Peyer's patch (tissue), 4 donors: ENCODE measurements around the gene CD96.

Source experiments
- POLR2A ChIP-seq, 2 donors: fragments of 450-650 bp; IDR thresholded peaks; one replicate each; pipeline ENCODE4 v1.5.1; 2017; ENCODE audit warnings: antibody characterized with exemption in 2 of 2, mild to moderate bottlenecking in 2 of 2, moderate library complexity in 2 of 2
- TF ChIP-seq, protein P1 (sequence below), 6 experiments: fragments of 450-650 bp in 4 of 6; fragments of 200-600 bp in 2 of 6; sonication (generic) in 1 of 6; IDR thresholded peaks; one replicate each; pipeline ENCODE4 v1.5.1; 2017 to 2019; ENCODE audit warnings: antibody characterized with exemption in 6 of 6, mild to moderate bottlenecking in 3 of 6, moderate library complexity in 1 of 6

DNA sequence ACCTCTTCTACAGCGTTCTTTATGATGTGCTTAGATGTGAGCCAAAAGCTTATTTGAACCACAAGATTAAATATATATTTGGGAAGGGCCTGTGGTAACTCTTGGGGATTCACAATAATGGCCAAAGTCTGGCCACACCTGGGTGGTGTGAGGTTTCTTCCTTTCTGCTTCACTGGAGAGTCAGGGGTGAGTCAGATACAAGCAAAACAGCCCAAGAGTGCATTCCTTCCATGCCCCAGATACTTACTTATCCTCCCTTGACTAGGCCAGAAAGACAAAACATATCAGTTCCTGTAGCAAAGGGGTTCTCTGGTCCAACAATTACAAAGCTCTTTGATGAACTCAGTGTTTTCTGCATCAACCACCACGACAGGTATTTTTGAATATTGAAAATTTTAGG, 52.2 kb downstream of the CD96 start:
- TF ChIP-seq, protein P1, sequence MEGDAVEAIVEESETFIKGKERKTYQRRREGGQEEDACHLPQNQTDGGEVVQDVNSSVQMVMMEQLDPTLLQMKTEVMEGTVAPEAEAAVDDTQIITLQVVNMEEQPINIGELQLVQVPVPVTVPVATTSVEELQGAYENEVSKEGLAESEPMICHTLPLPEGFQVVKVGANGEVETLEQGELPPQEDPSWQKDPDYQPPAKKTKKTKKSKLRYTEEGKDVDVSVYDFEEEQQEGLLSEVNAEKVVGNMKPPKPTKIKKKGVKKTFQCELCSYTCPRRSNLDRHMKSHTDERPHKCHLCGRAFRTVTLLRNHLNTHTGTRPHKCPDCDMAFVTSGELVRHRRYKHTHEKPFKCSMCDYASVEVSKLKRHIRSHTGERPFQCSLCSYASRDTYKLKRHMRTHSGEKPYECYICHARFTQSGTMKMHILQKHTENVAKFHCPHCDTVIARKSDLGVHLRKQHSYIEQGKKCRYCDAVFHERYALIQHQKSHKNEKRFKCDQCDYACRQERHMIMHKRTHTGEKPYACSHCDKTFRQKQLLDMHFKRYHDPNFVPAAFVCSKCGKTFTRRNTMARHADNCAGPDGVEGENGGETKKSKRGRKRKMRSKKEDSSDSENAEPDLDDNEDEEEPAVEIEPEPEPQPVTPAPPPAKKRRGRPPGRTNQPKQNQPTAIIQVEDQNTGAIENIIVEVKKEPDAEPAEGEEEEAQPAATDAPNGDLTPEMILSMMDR (IDR thresholded peaks at IDR 0.05), result no peak
- TF ChIP-seq POLR2A (IDR thresholded peaks at IDR 0.05), result no peak
